ENCODE measurements around the gene RPL23.

The RPL23 gene

GRCh38 chr17:38853292-38854219 is at the start of gene RPL23:
TSS of gene RPL23 (minus strand) at chr17:38853721. CDS start at chr17:38853710, 11 bp downstream.
- Mint-ChIP-seq H3K4me3 (peak within 1 kb of the TSS; percentile 98), H3K36me3 (ENCODE audit: low read depth) (peaks cover 55% of the 10 kb centered on the region), H3K27ac (peak within 1 kb of the TSS; percentile 97), H3K9me3 (no peaks in the 10 kb centered on the region), H3K27me3 (no peaks in the 10 kb centered on the region), H3K4me1 (ENCODE audit: low read depth) (peaks cover 58% of the 10 kb centered on the region)
- intact Hi-C loops (cut with micrococcal nuclease), result loop anchor here (1.0 kb wide), 2 partner anchors 16 to 28 kb away; partner anchors contain the start of gene CWC25

DNA sequence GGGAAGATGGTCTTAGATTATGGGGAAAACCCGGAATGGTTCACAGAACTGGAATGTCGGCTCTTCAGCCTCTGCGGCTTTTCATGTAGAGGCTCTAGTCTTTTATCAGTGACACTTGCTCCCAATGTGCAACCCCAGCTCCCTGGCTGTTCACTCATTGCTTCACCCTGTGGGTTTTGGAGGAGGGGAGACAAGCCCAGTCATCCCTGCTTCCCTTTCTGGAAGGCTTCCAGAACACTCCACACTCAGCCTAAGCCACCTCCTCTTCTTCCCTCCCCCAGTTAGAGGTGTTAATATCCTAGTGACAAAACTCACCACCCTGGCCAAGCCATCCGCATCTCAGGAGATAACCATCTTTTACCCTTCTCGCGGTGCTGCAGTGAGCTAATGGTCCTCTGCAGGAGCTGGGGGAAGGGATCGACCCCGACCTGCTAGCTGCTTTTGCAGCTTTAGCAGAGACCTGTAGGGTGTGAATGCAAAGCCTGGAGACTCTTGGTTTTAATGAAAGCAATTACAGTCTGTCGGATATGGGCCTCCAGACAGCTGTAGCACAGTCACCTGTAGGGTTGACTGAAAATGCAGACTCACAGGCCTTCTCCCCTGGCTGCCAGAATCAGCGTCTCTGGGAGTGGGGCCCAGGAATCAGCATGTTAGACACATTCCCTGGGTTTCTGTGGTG is 47.6 kb upstream of the RPL23 start:
- no peaks in the 10 kb centered on the region for H3K27me3 Mint-ChIP-seq
- peaks cover 79% of the 10 kb centered on the region for H3K36me3 Mint-ChIP-seq (ENCODE audit: low read depth)
- H3K4me1 Mint-ChIP-seq (ENCODE audit: low read depth), result peaks cover 65% of the 10 kb centered on the region
- intact Hi-C loops (cut with micrococcal nuclease), result loop anchor here (10.0 kb wide), 1 partner anchor 76 kb away; the partner anchor contains the start of gene CWC25
- H3K9me3 Mint-ChIP-seq, result no peaks in the 10 kb centered on the region
- H3K4me3 Mint-ChIP-seq, result peak overlapping the region; percentile 39
- H3K27ac Mint-ChIP-seq, result peak overlapping the region; percentile 82

- Mint-ChIP-seq H3K9me3 (no peaks in the 10 kb centered on the region), H3K4me1 (ENCODE audit: low read depth) (peaks cover 62% of the 10 kb centered on the region), H3K27ac (peak overlapping the region; percentile 74), H3K27me3 (no peaks in the 10 kb centered on the region), H3K4me3 (no peak overlapping the region), H3K36me3 (ENCODE audit: low read depth) (peaks cover 79% of the 10 kb centered on the region)
- intact Hi-C loops (cut with micrococcal nuclease), result no loop called here
Measured at GRCh38 chr17:38899421-38899820, 45.9 kb upstream of the RPL23 start.

DNA sequence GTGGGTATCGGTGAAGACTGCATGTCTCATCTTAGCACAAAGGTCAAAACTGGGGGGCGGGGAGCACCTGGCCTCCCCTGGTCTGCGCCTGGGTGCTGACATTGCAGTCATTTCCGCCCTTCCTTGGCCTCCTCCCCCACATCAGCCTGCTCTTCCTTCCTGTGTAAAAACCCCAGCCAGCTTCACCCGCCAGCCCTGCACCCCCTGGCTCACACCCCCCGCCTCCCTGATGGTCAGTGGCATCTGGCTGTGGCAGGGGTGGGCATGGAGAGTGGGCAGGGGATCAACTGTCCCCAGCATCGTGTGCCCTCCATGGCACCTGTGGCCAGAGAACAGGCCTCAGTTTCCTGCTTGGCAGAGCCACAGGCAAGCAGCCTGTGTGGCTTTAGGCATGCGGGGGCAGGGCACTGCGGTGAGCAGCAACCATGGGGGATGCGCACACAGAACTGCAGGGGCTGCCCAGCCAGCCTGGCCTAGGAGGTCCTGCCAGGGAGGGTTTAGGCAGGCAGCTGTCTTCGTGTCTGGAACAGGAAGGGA is 45.4 kb upstream of the RPL23 start:
- peak overlapping the region; percentile 54 for H3K4me3 Mint-ChIP-seq
- peaks cover 68% of the 10 kb centered on the region for H3K4me1 Mint-ChIP-seq (ENCODE audit: low read depth)
- H3K36me3 Mint-ChIP-seq (ENCODE audit: low read depth), result peaks cover 79% of the 10 kb centered on the region
- H3K9me3 Mint-ChIP-seq, result no peaks in the 10 kb centered on the region
- H3K27me3 Mint-ChIP-seq, result no peaks in the 10 kb centered on the region
- peak overlapping the region; percentile 74 for H3K27ac Mint-ChIP-seq
- intact Hi-C loops (cut with micrococcal nuclease), result no loop called here

- H3K4me3 Mint-ChIP-seq, result peak overlapping the region; percentile 54
- intact Hi-C loops (cut with micrococcal nuclease), result no loop called here
- H3K27me3 Mint-ChIP-seq, result no peaks in the 10 kb centered on the region
- peak overlapping the region; percentile 74 for H3K27ac Mint-ChIP-seq
- H3K4me1 Mint-ChIP-seq (ENCODE audit: low read depth), result peaks cover 74% of the 10 kb centered on the region
- H3K9me3 Mint-ChIP-seq, result no peaks in the 10 kb centered on the region
- H3K36me3 Mint-ChIP-seq (ENCODE audit: low read depth), result peaks cover 79% of the 10 kb centered on the region
Measured at GRCh38 chr17:38898291-38898679, 44.8 kb upstream of the RPL23 start.

GRCh38 chr17:38897671-38898290 is 44.3 kb upstream of the RPL23 start:
- Mint-ChIP-seq H3K9me3 (no peaks in the 10 kb centered on the region), H3K4me3 (no peak overlapping the region), H3K36me3 (ENCODE audit: low read depth) (peaks cover 79% of the 10 kb centered on the region), H3K27me3 (no peaks in the 10 kb centered on the region), H3K4me1 (ENCODE audit: low read depth) (peaks cover 79% of the 10 kb centered on the region), H3K27ac (peak overlapping the region; percentile 74)
- intact Hi-C loops (cut with micrococcal nuclease), result no loop called here

DNA sequence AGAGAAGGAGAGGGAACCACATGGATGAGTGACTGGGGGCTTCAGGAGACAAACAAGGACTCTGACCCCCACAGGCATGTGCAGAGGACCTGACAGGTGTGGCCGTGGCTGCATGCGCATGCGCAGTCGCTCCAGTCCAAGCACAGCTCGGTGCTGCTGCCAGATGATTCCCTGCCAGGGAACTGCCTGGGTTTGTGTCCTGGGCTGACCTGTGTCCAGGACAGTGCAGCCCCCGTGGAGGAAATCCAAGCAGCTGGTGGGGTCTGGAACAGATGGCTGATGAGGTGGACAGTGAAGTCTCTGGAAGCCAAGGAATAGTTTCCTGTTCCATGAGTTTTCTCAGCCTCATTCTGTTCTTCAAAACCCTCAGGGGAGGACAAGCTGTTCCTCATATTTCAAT is 43.7 kb upstream of the RPL23 start:
- peaks cover 84% of the 10 kb centered on the region for H3K4me1 Mint-ChIP-seq (ENCODE audit: low read depth)
- no peak overlapping the region for H3K4me3 Mint-ChIP-seq
- intact Hi-C loops (cut with micrococcal nuclease), result no loop called here
- H3K36me3 Mint-ChIP-seq (ENCODE audit: low read depth), result peaks cover 82% of the 10 kb centered on the region
- no peaks in the 10 kb centered on the region for H3K27me3 Mint-ChIP-seq
- H3K27ac Mint-ChIP-seq, result peak overlapping the region; percentile 11
- no peaks in the 10 kb centered on the region for H3K9me3 Mint-ChIP-seq

DNA sequence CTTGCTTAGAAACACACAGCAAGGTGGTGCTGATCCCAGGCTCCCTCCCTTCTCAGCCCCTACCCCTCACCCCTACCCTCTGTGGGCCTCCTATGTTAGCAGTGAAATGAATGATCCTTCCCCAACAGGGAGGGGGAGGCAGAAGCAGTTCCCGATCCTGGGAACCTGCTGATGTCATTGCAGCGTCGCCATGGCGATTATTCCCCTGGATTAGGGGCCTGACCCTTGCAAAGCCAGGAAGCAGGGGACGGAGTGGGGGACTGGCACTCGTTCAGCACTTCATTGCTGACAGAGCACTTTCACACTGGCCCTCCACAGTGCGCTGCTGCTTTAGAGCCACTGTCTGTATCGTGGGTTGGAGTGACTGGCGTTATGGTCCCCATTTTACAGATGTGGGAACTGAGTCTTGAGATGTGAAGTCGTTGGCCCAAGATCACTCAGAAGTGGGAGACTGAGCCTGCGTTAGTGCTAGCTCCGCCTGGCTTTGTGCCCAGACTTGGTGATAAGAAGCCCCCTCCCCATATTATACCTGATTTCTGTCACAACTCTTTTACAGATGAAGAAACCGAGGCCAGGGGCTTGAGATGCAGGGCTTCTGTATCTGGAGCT is 42.9 kb upstream of the RPL23 start:
- Mint-ChIP-seq H3K27ac (peak overlapping the region; percentile 11), H3K4me1 (ENCODE audit: low read depth) (peaks cover 87% of the 10 kb centered on the region), H3K9me3 (no peaks in the 10 kb centered on the region), H3K36me3 (ENCODE audit: low read depth) (peaks cover 85% of the 10 kb centered on the region), H3K4me3 (no peak overlapping the region), H3K27me3 (no peaks in the 10 kb centered on the region)
- intact Hi-C loops (cut with micrococcal nuclease), result no loop called here

DNA sequence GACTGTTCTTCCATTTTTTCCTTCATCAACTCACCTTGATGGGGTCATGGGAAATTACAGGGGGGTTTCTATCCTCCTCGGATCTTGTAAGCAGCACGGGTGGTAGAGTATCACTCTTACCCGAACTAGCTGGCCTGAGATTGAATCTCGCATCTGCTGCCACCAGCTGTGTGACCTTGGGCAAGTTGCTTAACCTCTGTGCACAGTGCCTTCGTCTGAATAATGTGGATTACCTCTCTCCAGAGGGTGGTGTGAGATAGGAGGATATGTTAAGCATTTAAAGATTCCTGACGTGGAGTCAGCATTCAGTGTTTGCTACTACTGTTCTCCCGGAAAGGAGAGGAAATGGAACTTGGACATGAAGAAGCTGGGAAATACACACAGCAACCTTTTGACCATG is 40.8 kb upstream of the RPL23 start:
- no peak overlapping the region for H3K4me3 Mint-ChIP-seq
- intact Hi-C loops (cut with micrococcal nuclease), result no loop called here
- peaks cover 100% of the 10 kb centered on the region for H3K36me3 Mint-ChIP-seq (ENCODE audit: low read depth)
- no peaks in the 10 kb centered on the region for H3K27me3 Mint-ChIP-seq
- peaks cover 89% of the 10 kb centered on the region for H3K4me1 Mint-ChIP-seq (ENCODE audit: low read depth)
- peak overlapping the region; percentile 84 for H3K27ac Mint-ChIP-seq
- H3K9me3 Mint-ChIP-seq, result no peaks in the 10 kb centered on the region

GRCh38 chr17:38893607-38894006 is 40.1 kb upstream of the RPL23 start:
- intact Hi-C loops (cut with micrococcal nuclease), result no loop called here
- peaks cover 89% of the 10 kb centered on the region for H3K4me1 Mint-ChIP-seq (ENCODE audit: low read depth)
- peaks cover 100% of the 10 kb centered on the region for H3K36me3 Mint-ChIP-seq (ENCODE audit: low read depth)
- no peaks in the 10 kb centered on the region for H3K27me3 Mint-ChIP-seq
- H3K27ac Mint-ChIP-seq, result peak overlapping the region; percentile 84
- no peak overlapping the region for H3K4me3 Mint-ChIP-seq
- H3K9me3 Mint-ChIP-seq, result no peaks in the 10 kb centered on the region

DNA sequence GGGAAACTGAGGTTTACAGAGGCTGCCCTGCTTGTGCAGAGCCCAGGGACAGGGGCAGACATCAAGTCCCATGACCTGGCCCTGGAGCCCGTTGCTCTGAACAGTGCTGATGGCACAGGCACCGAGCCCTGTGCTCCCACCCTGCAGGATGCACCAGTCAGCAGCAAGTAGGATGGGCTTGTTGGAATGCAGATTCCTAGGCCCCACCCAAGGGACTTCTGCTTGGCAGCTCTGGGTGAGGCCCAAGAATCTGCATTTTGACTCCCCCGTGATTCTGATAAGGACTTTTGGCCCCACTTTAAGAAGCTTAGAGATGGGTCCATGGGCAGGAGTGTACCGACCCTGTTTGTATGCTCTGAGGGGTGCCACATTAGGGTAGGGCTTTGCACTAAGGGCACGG is 39.6 kb upstream of the RPL23 start:
- no peaks in the 10 kb centered on the region for H3K9me3 Mint-ChIP-seq
- intact Hi-C loops (cut with micrococcal nuclease), result no loop called here
- H3K36me3 Mint-ChIP-seq (ENCODE audit: low read depth), result peaks cover 100% of the 10 kb centered on the region
- peaks cover 86% of the 10 kb centered on the region for H3K4me1 Mint-ChIP-seq (ENCODE audit: low read depth)
- peak overlapping the region; percentile 84 for H3K27ac Mint-ChIP-seq
- no peak overlapping the region for H3K4me3 Mint-ChIP-seq
- no peaks in the 10 kb centered on the region for H3K27me3 Mint-ChIP-seq

DNA sequence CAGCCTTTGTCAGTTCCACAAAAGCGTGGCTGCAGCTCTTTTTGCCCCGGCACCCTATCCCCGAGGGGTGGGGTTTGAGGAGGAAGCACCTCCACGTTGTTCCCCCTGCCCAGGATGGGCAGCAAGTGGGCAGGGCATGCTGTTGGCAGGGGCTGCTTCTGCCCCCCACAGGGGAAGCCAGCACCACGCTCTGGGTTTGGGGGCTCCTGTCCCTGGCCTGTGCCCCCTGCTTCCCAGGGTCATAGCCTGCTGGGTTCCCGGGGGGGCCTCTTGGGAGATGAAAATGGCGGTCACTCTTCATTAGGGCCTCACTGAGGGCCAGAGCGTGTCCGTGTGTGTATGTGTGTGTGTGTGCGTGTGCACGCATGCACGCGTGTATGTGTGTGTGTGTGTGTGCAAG is 39.1 kb upstream of the RPL23 start:
- peaks cover 100% of the 10 kb centered on the region for H3K36me3 Mint-ChIP-seq (ENCODE audit: low read depth)
- intact Hi-C loops (cut with micrococcal nuclease), result no loop called here
- H3K27ac Mint-ChIP-seq, result peak overlapping the region; percentile 84
- H3K4me3 Mint-ChIP-seq, result no peak overlapping the region
- no peaks in the 10 kb centered on the region for H3K27me3 Mint-ChIP-seq
- H3K9me3 Mint-ChIP-seq, result no peaks in the 10 kb centered on the region
- H3K4me1 Mint-ChIP-seq (ENCODE audit: low read depth), result peaks cover 84% of the 10 kb centered on the region

DNA sequence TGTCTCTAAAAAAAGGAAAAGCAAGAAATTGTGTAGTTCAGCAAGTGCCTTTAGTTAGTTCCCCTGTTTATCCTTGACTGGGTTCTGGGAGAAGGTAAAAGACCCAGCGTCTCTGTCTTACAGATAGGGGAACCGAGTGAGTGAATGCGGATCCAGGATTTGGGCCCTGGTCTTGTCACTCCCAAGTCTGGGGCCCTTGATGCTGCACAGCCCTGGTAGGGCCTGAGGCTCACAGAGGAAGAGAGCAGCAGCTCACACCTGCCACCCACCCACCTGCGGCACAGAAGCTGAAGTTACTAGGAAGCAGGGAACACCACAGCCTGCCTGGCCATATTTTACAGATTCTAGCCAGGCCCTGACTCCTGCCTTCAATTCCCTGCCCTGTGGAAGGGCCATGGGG is 38.6 kb upstream of the RPL23 start:
- H3K4me3 Mint-ChIP-seq, result peak overlapping the region; percentile 17
- H3K27me3 Mint-ChIP-seq, result no peaks in the 10 kb centered on the region
- peaks cover 100% of the 10 kb centered on the region for H3K36me3 Mint-ChIP-seq (ENCODE audit: low read depth)
- no peaks in the 10 kb centered on the region for H3K9me3 Mint-ChIP-seq
- peaks cover 84% of the 10 kb centered on the region for H3K4me1 Mint-ChIP-seq (ENCODE audit: low read depth)
- peak overlapping the region; percentile 84 for H3K27ac Mint-ChIP-seq
- intact Hi-C loops (cut with micrococcal nuclease), result no loop called here

All from dendritic cell treated with granulocyte-macrophage colony-stimulating factor and Interleukin-4, amounts not matched to agents 40 ng/mL and 50 ng/mL, for 4 days (primary cell).